Fibroblast of lung (primary cell): ENCODE measurements around the gene GAD2. TPM values are rescaled to one million over a fixed set of nuclear protein-coding genes. Genes with fewer than 3 reads are reported as not detected.

Source experiments
- DNase-seq, 2 donors: peaks; one replicate each; pipeline versions ENCODE4 v3.0.0 to v3.0.0-alpha.2; 2010; ENCODE audit warnings: low read depth in 2 of 2
- H2AFZ ChIP-seq: 2 replicates; pipeline ENCODE4 v1.5.1; 2012; ENCODE audit warnings: low read length, control low read depth, inconsistent platforms
- H3K27ac ChIP-seq: 2 replicates; pipeline ENCODE4 v1.5.1; 2011; ENCODE audit warnings: low read length, control low read depth; ENCODE audit not compliant: insufficient read depth
- H3K27me3 ChIP-seq: 2 replicates; pipeline ENCODE4 v1.5.1; 2011; ENCODE audit warnings: mild to moderate bottlenecking, low read length; ENCODE audit not compliant: control insufficient read depth, insufficient read depth
- H3K36me3 ChIP-seq: 2 replicates; pipeline ENCODE4 v1.5.1; 2011; ENCODE audit warnings: low read length; ENCODE audit not compliant: control insufficient read depth, insufficient read depth
- H3K4me1 ChIP-seq: 2 replicates; pipeline ENCODE4 v1.5.1; 2011; ENCODE audit warnings: low read length; ENCODE audit not compliant: control insufficient read depth, insufficient read depth; ENCODE audit errors: extremely low read depth
- H3K4me2 ChIP-seq: 2 replicates; pipeline ENCODE4 v1.5.1; 2011; ENCODE audit warnings: low read length, control low read depth; ENCODE audit not compliant: insufficient read depth; ENCODE audit errors: extremely low read depth
- H3K4me3 ChIP-seq, 4 experiments: fragments of 200-600 bp in 1 of 4; sonication (generic) in 1 of 4; replicated peaks in 1 of 4; 2 replicates each; pipeline ENCODE4 v1.5.1; 2011 to 2016; ENCODE audit warnings: low read length in 4 of 4, low read depth in 3 of 4, mild to moderate bottlenecking in 3 of 4, control low read depth in 2 of 4, inconsistent platforms in 1 of 4, mixed read lengths in 1 of 4; ENCODE audit not compliant: insufficient read depth in 1 of 4; ENCODE audit errors: control extremely low read depth in 1 of 4
- H3K79me2 ChIP-seq: 2 replicates; pipeline ENCODE4 v1.5.1; 2012; ENCODE audit warnings: mild to moderate bottlenecking, low read length, inconsistent platforms; ENCODE audit not compliant: control insufficient read depth, insufficient read depth
- H3K9ac ChIP-seq: 2 replicates; pipeline ENCODE4 v1.5.1; 2011; ENCODE audit warnings: mild to moderate bottlenecking, low read length, control low read depth; ENCODE audit not compliant: insufficient read depth
- H3K9me3 ChIP-seq: 2 replicates; pipeline ENCODE4 v1.5.1; 2012; ENCODE audit warnings: low read depth, low read length; ENCODE audit not compliant: control insufficient read depth, insufficient read depth
- H4K20me1 ChIP-seq: 2 replicates; pipeline ENCODE4 v1.5.1; 2011; ENCODE audit warnings: low read length; ENCODE audit not compliant: control insufficient read depth, insufficient read depth; ENCODE audit errors: extremely low read depth
- EZH2 ChIP-seq: IDR thresholded peaks from 2 replicates; pipeline ENCODE4 v1.5.1; 2012; ENCODE audit warnings: low read length, control low read depth, mild to moderate bottlenecking; ENCODE audit errors: missing control alignments
- polyA plus RNA-seq, 2 donors: library from polyadenylated mRNA; depleted of rRNA in 1 of 2; stranded (reverse) in 1 of 2; unstranded in 1 of 2; fragments of >200 nt; gene quantifications; 2 replicates each; pipeline ENCODE4 v1.2.1, GENCODE V29; 2011 to 2012; ENCODE audit warnings: missing spikeins in 1 of 2
- total RNA-seq: library from RNA; depleted of rRNA; stranded (reverse); fragments of >200 nt; gene quantifications from 2 replicates; pipeline ENCODE4 v1.2.1, GENCODE V29; 2014
- TF ChIP-seq, protein P1 (sequence below), 2 donors: IDR thresholded peaks in 1 of 2; conservative IDR thresholded peaks in 1 of 2; 1 replicate in 1 of 2; 2 replicates in 1 of 2; pipeline ENCODE4 v1.5.1; 2011 to 2012; ENCODE audit warnings: low read length in 2 of 2, control low read depth in 1 of 2, inconsistent platforms in 1 of 2, low read depth in 1 of 2, mild to moderate bottlenecking in 1 of 2

GAD2 gene
- total and polyA plus RNA-seq, 2 donors (not counting 1 experiment from before 2014, with no cell fraction given): not detected

DNA sequence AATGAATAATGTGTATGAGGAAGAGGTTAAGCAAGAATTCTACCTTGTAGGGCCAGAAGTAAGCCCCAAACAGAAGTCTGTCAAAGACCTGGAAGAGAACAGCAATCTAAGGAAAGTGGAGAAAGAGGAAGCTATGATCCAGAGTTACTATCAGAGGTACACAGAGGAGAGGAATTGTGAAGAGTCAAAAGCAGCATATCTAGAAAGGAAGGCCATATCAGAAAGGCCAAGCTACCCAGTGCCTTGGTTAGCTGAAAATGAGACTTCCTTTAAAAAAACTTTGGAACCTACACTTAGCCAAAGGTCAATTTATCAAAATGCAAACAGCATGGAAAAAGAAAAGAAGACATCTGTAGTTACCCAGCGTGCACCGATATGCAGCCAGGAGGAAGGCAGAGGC lies 42.7 kb upstream of the GAD2 start:
- H3K4me2 ChIP-seq: no peak overlapping the region
- no peak overlapping the region for H3K27ac ChIP-seq
- H3K9me3 ChIP-seq: no peaks in the 10 kb centered on the region
- H3K9ac ChIP-seq: no peak overlapping the region
- no peaks in the 10 kb centered on the region for H3K79me2 ChIP-seq
- H4K20me1 ChIP-seq: no peaks in the 10 kb centered on the region
- no peaks in the 10 kb centered on the region for H3K4me1 ChIP-seq
- no peak overlapping the region for H2AFZ ChIP-seq
- DNase-seq: no peak
- no peak overlapping the region for H3K4me3 ChIP-seq
- TF ChIP-seq, protein P1, sequence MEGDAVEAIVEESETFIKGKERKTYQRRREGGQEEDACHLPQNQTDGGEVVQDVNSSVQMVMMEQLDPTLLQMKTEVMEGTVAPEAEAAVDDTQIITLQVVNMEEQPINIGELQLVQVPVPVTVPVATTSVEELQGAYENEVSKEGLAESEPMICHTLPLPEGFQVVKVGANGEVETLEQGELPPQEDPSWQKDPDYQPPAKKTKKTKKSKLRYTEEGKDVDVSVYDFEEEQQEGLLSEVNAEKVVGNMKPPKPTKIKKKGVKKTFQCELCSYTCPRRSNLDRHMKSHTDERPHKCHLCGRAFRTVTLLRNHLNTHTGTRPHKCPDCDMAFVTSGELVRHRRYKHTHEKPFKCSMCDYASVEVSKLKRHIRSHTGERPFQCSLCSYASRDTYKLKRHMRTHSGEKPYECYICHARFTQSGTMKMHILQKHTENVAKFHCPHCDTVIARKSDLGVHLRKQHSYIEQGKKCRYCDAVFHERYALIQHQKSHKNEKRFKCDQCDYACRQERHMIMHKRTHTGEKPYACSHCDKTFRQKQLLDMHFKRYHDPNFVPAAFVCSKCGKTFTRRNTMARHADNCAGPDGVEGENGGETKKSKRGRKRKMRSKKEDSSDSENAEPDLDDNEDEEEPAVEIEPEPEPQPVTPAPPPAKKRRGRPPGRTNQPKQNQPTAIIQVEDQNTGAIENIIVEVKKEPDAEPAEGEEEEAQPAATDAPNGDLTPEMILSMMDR (conservative IDR thresholded peaks at IDR 0.05 in 1 of 2, IDR thresholded peaks at IDR 0.05 in 1 of 2; ENCODE audit: low read depth in 1 of 2, low read length in 2 of 2): no peak
- no peak for TF ChIP-seq EZH2
- H3K36me3 ChIP-seq: no peaks in the 10 kb centered on the region
- no peaks in the 10 kb centered on the region for H3K27me3 ChIP-seq

DNA sequence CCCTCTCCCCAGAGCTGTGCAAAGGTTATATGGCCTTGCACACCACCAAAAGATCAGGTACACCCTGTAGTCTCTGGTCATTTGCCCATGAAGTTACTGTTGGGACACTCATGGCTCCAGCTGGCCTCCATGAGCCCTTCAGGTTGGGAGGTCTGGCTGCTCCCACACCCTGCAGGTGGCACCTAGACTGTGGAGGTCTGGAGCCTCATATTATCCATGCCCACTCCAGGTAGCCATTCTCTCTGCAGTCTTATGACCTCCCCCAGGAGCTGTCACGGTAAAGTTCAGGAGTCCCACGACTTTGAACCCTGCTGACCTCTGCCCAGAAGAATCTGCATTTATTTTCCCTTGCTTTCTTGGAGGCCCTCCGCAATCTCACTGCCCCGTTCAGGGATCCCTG lies 39.2 kb upstream of the GAD2 start:
- Histone ChIP-seq H3K4me2 (no peak overlapping the region), H3K27me3 (no peaks in the 10 kb centered on the region), H3K9ac (no peak overlapping the region), H3K9me3 (no peaks in the 10 kb centered on the region), H3K36me3 (no peaks in the 10 kb centered on the region), H3K4me1 (no peaks in the 10 kb centered on the region), H4K20me1 (no peaks in the 10 kb centered on the region), H2AFZ (no peak overlapping the region), H3K4me3 (no peak overlapping the region), H3K79me2 (no peaks in the 10 kb centered on the region), H3K27ac (no peak overlapping the region)
- TF ChIP-seq, protein P1 (conservative IDR thresholded peaks at IDR 0.05 in 1 of 2, IDR thresholded peaks at IDR 0.05 in 1 of 2; ENCODE audit: low read depth in 1 of 2, low read length in 2 of 2): no peak
- TF ChIP-seq EZH2: no peak
- DNase-seq: no peak

DNA sequence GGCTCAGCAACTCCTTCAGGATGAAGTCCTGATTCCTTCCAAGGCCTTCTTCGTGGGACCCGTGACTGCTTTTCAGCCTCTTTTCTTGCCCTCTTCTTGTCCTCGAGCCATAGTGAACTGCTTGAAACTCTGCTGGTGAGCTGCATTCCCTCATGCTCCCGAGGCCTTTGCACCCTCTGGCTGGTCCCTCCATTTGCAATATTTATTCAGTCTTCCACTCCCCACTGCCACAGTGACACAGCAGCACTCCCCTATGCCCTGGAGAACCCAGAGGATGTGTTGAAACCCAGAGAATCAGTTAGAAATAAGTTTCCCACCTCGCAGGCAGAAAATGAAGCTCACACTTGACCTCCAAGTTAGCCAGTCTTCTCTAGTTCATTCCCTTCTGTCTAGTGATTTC lies 22.3 kb upstream of the GAD2 start:
- no peak overlapping the region for H3K9ac ChIP-seq
- no peak overlapping the region for H3K27ac ChIP-seq
- H2AFZ ChIP-seq: no peak overlapping the region
- no peak overlapping the region for H3K4me3 ChIP-seq
- H3K9me3 ChIP-seq: no peaks in the 10 kb centered on the region
- no peaks in the 10 kb centered on the region for H3K27me3 ChIP-seq
- no peaks in the 10 kb centered on the region for H4K20me1 ChIP-seq
- no peaks in the 10 kb centered on the region for H3K79me2 ChIP-seq
- TF ChIP-seq EZH2: no peak
- TF ChIP-seq, protein P1 (conservative IDR thresholded peaks at IDR 0.05 in 1 of 2, IDR thresholded peaks at IDR 0.05 in 1 of 2; ENCODE audit: low read depth in 1 of 2, low read length in 2 of 2): no peak
- H3K4me2 ChIP-seq: no peak overlapping the region
- no peak for DNase-seq
- no peaks in the 10 kb centered on the region for H3K4me1 ChIP-seq
- H3K36me3 ChIP-seq: no peaks in the 10 kb centered on the region
